ENCODE results near the gene TTLL5. TPM values are rescaled to one million over a fixed set of nuclear protein-coding genes. Genes with fewer than 3 reads are reported as not detected.

The TTLL5 gene
- total RNA-seq, 2 experiments from 2014 or later = 19.8 to 26.4 TPM

DNA sequence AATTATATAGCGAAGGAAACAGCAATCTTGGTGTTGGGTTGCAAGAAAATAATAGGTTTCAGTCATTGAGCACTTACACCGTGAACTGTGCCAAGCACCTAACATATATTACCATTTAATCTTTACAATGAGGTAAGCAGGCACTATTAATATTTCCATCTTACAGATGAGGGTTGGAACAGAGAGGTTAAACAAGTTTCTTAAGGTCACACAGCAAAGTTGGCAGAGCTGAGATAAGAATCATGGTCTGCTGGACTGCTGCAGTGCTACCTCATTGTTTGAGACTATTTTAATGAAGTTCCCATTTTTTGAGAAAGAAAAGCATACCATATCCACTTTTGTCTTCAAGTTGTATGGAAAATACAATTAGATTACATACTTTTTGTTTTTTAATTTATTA, 2.1 kb upstream of the TTLL5 start:
- TF ChIP-seq, protein P1, sequence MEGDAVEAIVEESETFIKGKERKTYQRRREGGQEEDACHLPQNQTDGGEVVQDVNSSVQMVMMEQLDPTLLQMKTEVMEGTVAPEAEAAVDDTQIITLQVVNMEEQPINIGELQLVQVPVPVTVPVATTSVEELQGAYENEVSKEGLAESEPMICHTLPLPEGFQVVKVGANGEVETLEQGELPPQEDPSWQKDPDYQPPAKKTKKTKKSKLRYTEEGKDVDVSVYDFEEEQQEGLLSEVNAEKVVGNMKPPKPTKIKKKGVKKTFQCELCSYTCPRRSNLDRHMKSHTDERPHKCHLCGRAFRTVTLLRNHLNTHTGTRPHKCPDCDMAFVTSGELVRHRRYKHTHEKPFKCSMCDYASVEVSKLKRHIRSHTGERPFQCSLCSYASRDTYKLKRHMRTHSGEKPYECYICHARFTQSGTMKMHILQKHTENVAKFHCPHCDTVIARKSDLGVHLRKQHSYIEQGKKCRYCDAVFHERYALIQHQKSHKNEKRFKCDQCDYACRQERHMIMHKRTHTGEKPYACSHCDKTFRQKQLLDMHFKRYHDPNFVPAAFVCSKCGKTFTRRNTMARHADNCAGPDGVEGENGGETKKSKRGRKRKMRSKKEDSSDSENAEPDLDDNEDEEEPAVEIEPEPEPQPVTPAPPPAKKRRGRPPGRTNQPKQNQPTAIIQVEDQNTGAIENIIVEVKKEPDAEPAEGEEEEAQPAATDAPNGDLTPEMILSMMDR (IDR thresholded peaks at IDR 0.05) = no peak
- Mint-ChIP-seq H3K4me1 (ENCODE audit: low read depth) (peaks cover 50% of the 10 kb centered on the region), H3K27ac (peak overlapping the region; percentile 58), H3K36me3 (ENCODE audit: low read depth) (peaks cover 47% of the 10 kb centered on the region), H3K4me3 (peak overlapping the region; percentile 43), H3K9me3 (no peaks in the 10 kb centered on the region), H3K27me3 (no peaks in the 10 kb centered on the region)
- POLR2A ChIA-PET = no interaction called here
- no peak overlapping the region for H3K27ac ChIP-seq (ENCODE audit: low read depth in 1 of 2, low read length in 2 of 2)
- H3K27me3 ChIP-seq (ENCODE audit: control insufficient read depth in 1 of 2, insufficient read depth in 2 of 2, low read length in 2 of 2) = no peaks in the 10 kb centered on the region
- DNase-seq (no peak), ATAC-seq (ENCODE audit: poor library complexity) (no peak)
- intact Hi-C loops (cut with DNase I, micrococcal nuclease) = loop anchor here (5.0 to 10.0 kb wide), 4 partner anchors 137 to 1167 kb away; partner anchors contain the start of genes BATF (in 1 of the 2), GPATCH2L (in 1 of the 2), ISCA2 (in 1 of the 2) and NPC2 (in 1 of the 2)
- peaks cover 18% of the 10 kb centered on the region for H3K4me1 ChIP-seq (ENCODE audit: insufficient read depth, low read length)
- peaks cover 43% of the 10 kb centered on the region for H3K36me3 ChIP-seq (ENCODE audit: insufficient read depth, low read length)
- H3K9me3 ChIP-seq (ENCODE audit: control insufficient read depth in 1 of 2, insufficient read depth in 1 of 2, low read length in 2 of 2) = no peaks in the 10 kb centered on the region
- CTCF ChIA-PET = interaction anchor here (3.3 to 5.8 kb wide), 2 partner anchors 81 to 82 kb away, joined by 14 to 47 read pairs; partner anchors contain the start of gene FLVCR2
- no peak overlapping the region for H3K4me3 ChIP-seq (ENCODE audit: low read length)

DNA sequence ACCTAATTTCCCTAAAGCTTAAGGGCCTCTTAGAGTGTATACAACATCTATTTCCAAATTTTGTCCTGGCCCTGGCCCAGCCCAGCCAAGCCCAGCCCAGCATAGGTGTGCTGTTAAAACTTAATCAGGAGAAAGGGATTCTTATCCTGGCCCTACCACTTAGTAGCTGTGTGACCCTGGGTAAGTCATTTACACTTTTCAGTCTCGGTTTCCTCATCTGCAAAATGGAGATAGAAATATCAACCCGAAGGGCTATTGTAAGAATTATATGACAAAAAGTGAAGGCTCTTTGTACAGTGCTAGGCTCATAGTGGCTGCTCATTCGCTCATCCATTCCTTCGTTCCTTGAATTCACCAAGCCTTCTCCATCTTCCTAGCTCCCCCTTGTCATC, 812 bp upstream of the TTLL5 start:
- H3K27ac ChIP-seq (ENCODE audit: low read depth in 1 of 2, low read length in 2 of 2) = peak overlapping the region; percentile 87 to 91
- TF ChIP-seq, protein P1 (IDR thresholded peaks at IDR 0.05) = no peak
- POLR2A ChIA-PET = interaction anchor here (0.9 to 1.6 kb wide), 6 partner anchors 11 to 413 kb away, joined by 3 to 10 read pairs (median 4); partner anchors contain the start of genes BATF and FLVCR2
- Mint-ChIP-seq H3K9me3 (no peaks in the 10 kb centered on the region), H3K4me1 (ENCODE audit: low read depth) (peaks cover 47% of the 10 kb centered on the region), H3K36me3 (ENCODE audit: low read depth) (peaks cover 45% of the 10 kb centered on the region), H3K27ac (peak overlapping the region; percentile 91), H3K27me3 (no peaks in the 10 kb centered on the region), H3K4me3 (peak overlapping the region; percentile 95)
- H3K27me3 ChIP-seq (ENCODE audit: control insufficient read depth in 1 of 2, insufficient read depth in 2 of 2, low read length in 2 of 2) = no peaks in the 10 kb centered on the region
- peaks cover 43% of the 10 kb centered on the region for H3K36me3 ChIP-seq (ENCODE audit: insufficient read depth, low read length)
- ATAC-seq (ENCODE audit: poor library complexity) (no peak), DNase-seq (no peak)
- peak overlapping the region; percentile 96 for H3K4me3 ChIP-seq (ENCODE audit: low read length)
- CTCF ChIA-PET = interaction anchor here (0.6 to 3.3 kb wide), 4 partner anchors 83 to 1403 kb away, joined by 3 to 14 read pairs (median 4); partner anchors contain the start of gene TGFB3
- peaks cover 16% of the 10 kb centered on the region for H3K4me1 ChIP-seq (ENCODE audit: insufficient read depth, low read length)
- no peaks in the 10 kb centered on the region for H3K9me3 ChIP-seq (ENCODE audit: control insufficient read depth in 1 of 2, insufficient read depth in 1 of 2, low read length in 2 of 2)
- intact Hi-C loops (cut with DNase I, micrococcal nuclease) = loop anchor here (5.0 to 10.0 kb wide), 2 partner anchors 533 to 945 kb away; partner anchors contain the start of genes AREL1 (in 1 of the 2), FCF1 (in 1 of the 2) and NEK9 (in 1 of the 2)

DNA sequence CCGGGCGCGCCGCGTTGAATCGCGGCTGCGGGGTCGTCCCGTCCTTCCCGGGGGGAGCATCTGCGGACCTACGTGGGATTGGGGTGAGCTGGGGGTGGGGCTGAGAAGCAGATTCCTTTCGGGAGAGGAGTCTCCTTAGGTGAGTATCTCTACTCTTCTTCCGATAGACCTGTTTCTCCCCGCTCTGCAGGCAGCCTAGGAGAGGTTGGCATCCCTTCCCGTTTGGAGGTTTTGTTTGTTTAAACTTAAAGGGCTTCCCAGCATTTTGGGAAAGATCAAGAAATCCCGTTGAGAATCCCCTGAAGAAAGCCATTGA, 411 bp downstream of the TTLL5 start:
- Mint-ChIP-seq H3K27ac (peak overlapping the region; percentile 91), H3K9me3 (no peaks in the 10 kb centered on the region), H3K4me3 (peak overlapping the region; percentile 95), H3K4me1 (ENCODE audit: low read depth) (peaks cover 47% of the 10 kb centered on the region), H3K36me3 (ENCODE audit: low read depth) (peaks cover 41% of the 10 kb centered on the region), H3K27me3 (no peaks in the 10 kb centered on the region)
- no peak for ATAC-seq (ENCODE audit: poor library complexity)
- no peak for DNase-seq
- peak overlapping the region; percentile 87 to 91 for H3K27ac ChIP-seq (ENCODE audit: low read depth in 1 of 2, low read length in 2 of 2)
- ChIA-PET POLR2A (interaction anchor here (0.9 to 1.6 kb wide), 6 partner anchors 13 to 490 kb away, joined by 3 to 10 read pairs (median 4); partner anchors contain the start of genes BATF, FLVCR2, GPATCH2L and IFT43), CTCF (interaction anchor here (1.2 to 3.3 kb wide), 2 partner anchors 84 to 385 kb away, joined by 3 to 14 read pairs; no protein-coding TSS in a partner anchor)
- H3K27me3 ChIP-seq (ENCODE audit: control insufficient read depth in 1 of 2, insufficient read depth in 2 of 2, low read length in 2 of 2) = no peaks in the 10 kb centered on the region
- TF ChIP-seq, protein P1 (IDR thresholded peaks at IDR 0.05) = no peak
- no peaks in the 10 kb centered on the region for H3K9me3 ChIP-seq (ENCODE audit: control insufficient read depth in 1 of 2, insufficient read depth in 1 of 2, low read length in 2 of 2)
- H3K4me3 ChIP-seq (ENCODE audit: low read length) = peak overlapping the region; percentile 96
- peaks cover 16% of the 10 kb centered on the region for H3K4me1 ChIP-seq (ENCODE audit: insufficient read depth, low read length)
- intact Hi-C loops (cut with DNase I, micrococcal nuclease) = loop anchor here (5.0 to 10.0 kb wide), 2 partner anchors 534 to 947 kb away; partner anchors contain the start of genes AREL1 (in 1 of the 2), FCF1 (in 1 of the 2) and NEK9 (in 1 of the 2)
- peaks cover 37% of the 10 kb centered on the region for H3K36me3 ChIP-seq (ENCODE audit: insufficient read depth, low read length)

All from CD4-positive, alpha-beta T cell (primary cell).